ENCODE data around the gene TTLL6.
"Not testable (repeated sequence)": the region's sequence is repeated elsewhere in the genome, so short reads cannot be mapped to it uniquely, and the experiment has no call there.

The TTLL6 gene

DNA sequence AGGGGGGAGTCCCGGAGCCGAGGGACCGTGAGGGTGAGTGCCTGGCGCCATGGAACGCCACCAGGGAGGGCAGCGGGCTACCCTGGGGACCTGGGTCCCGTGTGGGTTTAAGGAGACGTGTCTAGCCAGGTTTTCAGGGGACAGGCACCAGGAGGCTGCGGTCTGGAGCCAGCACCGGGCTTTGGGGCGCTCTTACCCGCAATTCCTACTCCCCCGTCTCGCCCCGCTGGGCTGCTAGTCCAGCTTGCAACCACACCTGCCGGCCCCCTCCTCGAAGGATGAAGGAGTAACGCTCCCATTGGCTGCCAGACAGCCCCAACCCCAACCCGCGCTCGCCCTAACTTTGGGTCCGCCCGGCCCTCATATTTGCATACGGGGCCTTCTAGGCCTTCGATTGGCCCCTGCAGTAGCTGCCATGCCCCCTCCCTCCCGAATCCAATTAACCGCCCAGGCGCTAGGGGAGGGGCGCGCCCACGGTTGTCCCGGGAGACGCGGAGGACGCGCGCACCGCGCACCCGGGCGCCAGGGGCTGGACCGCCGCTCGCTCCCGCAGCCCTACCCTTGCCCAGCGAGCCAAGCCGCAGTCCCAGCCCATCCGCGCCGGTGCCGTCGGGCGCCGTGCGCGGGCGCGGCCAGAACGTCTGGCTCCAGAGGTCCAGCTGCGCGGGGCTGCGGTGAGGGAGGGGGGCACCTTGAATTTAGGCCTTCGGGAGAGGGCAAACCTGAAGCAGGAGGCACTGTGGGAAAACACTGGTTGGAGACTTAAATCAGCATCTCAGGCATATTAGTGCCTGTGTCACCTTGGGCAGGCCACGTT is at the start of gene TTLL6:
TTLL6 (minus strand) TSS at position 456 of the 817 bp plus-strand sequence; CDS start at position 299, 157 bp downstream.
- DNase-seq: peak; percentile 56

DNA sequence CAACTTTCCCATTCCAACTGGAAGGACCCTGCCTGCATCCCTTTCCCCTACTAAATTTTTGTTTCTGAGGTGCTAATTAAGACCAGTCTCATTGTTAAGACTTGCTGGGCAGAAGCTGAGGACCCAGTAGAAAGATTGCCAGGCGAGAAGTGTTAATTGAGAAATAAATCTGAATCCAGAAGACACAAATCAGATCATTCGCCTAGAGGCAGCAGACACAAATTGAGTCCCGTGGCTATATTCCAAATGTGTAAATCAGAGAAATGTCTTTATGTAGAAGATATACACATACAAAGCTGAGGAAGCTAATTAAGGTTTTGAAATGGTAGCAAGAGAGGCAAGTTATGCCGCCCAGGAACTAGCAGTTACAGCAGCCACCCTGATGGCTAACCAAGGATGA is 43.4 kb upstream of the TTLL6 start:
- DNase-seq: no peak

DNA sequence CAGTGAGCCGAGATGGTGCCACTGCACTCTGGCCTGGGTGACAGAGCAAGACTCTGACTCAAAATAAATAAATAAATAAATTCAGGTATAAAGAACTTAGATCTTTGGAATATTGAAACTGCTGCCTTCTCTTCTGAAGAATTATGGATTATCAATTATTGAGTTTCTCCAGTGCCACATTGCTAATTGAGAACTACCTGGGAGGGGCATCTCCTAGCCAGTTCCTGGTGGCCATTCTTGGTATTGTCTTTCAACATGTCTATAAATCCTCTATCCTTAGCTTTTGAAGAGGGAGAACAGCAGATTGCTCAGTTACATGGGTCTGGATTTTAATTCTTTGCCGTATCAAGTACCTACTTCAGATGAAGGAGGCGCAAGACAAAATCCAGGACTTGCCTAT is 43.0 kb upstream of the TTLL6 start:
- DNase-seq: no peak

DNA sequence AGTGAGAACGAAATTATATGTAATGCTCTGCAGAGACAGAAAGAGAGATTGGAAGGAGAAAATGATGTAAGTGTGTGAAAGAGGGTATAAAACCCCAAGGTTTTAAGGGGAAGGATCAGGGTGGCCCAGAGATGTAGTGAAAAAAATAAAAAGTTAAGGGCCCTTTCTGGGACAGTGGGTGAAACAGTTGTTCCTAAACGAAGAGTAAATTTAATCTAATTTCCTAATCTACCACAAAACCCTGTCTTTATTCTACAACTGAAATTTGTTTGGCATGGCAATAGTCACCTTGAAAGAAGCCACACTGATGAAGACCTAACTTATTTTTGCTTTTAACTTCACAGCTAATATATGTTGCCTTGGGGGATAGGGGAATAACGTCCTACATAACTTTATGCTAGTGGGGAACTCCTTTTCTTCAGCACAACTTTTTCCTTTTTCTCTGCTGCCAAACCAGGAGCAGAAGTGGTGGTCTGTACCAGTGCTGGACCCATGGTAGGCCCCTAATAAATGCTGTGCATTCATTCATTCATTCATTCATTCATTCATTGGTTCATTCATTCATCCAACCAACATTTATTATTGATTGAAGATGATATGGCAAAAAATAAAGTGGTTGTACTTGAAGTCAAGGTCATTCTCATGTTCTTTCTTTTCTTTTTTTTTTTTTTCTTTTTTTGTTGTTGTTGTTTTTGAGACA is 39.2 kb upstream of the TTLL6 start:
- DNase-seq: no peak

DNA sequence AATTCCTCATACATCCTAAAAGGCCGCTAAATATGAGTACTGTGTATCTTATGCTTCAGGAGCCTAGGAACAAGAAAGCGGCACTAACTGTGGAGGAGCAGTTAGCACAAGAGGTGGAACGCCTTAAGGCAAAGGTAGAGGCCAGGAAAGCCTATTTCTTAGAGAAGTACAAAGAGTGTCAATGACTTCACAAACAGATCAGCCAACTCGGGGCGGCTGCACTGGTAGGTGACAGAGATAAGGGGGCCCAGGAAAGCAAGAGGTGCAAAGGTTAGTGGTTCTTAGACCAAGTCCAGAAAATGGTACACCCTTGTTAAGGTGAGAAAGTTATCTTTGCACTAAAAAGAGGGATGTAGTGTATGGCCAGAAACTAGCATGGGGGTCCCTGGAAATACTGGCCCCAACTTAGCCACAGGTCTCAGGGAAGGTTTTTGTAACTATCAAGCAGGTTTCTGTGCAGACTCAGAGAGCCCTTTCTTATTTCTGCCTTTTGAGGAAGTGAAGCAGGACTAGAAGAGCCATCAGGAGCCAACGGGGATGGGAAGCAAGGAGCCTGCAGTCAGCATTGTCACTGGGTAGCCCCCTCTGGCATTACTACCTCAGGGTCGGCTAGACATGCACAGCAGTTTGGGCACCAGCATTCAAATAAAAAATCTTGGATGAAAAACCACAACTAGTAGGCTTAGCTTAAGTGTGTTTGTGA is 37.9 kb upstream of the TTLL6 start:
- DNase-seq: no peak

DNA sequence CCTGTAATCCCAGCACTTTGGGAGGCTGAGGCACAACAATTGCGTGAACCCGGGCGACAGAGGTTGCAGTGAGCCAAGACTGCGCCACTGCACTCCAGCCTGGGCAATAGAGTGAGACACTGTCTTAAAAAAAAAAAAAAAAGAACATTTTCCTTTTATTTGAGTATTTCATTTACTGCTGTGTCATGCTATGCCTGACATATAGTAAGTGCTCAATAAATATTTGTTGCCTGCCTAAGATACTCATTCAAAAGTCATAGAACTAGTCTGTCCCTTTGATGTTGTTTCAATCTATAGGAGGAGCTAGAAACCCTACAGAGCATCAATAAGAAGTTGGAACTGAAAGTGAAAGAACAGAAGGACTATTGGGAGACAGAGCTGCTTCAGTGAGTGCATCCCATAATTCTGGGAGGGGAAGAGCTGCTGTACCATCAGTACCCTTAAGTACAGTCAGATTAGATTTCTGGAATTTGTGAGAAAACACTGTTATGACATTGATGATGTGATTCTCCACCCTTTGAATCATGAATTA is 33.8 kb upstream of the TTLL6 start:
- DNase-seq: no peak

DNA sequence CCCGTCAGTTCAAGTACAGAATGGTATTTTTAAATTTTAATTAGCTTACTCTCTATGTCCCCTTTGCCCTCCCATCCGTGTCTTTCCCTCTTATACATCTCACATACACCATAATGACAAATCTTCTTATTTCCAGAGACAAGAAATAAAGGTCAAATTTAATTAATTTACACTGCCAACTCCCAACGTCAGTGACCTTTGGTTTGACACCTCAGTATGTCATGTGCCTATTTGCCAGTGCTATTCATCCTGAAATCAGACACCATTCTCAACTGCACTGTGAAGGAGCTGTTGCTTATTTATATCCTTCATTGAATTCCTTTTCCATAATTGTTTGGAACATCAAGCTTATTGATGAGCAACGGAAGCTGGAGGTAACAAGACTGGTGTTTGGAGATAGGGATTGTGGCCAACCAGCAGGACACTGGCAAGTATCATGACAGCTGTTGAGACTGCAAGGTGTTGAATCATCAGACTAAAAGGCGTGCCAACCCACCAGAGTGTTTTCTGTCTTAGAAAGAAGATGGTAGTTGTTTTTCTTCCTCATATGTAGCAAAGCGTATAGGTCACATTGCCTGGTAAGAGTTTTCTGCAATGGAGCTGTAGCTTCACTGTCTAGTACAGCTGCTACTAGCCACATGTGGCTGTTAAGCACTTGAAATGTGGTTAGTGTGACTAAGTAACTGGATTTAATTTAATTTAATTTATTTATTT is 26.3 kb upstream of the TTLL6 start:
- no peak for DNase-seq

DNA sequence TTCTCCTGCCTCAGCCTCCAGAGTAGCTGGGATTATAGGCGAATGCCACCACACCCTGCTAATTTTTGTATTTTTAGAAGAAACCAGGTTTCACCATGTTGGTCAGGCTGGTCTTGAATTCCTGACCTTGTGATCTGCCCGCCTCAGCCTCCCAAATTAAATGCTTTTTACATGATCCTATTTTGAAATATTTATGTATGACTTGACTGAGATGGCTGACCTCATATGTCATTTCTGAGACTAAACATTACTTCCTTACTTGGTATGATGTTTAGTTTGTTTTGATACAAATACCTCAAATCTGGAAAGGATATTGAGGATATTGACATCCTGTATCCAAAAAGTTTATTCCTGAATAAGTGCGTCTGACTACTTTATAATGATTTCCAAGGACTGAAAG is 25.7 kb upstream of the TTLL6 start:
- DNase-seq: no peak

DNA sequence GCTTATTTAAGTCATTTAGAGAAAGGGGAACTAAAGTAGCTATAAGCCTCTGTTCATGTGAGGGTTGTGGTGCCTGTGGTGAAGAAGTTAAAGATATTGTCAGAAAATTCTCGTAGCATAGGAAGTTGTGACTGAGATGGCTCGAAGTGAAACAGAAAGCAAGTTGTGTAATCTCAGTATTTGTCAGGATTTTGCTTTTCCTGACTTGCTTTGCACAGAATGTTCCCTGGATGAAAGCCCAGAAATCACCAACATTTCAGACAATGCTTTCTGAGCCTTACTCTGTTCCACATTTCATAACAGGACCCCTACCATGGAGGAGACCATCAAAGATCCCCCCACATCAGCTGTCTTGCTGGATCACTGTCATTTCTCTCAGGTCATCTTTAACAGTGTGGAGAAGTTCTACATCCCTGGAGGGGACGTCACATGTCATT is 24.4 kb upstream of the TTLL6 start:
- peak; percentile 57 for DNase-seq

DNA sequence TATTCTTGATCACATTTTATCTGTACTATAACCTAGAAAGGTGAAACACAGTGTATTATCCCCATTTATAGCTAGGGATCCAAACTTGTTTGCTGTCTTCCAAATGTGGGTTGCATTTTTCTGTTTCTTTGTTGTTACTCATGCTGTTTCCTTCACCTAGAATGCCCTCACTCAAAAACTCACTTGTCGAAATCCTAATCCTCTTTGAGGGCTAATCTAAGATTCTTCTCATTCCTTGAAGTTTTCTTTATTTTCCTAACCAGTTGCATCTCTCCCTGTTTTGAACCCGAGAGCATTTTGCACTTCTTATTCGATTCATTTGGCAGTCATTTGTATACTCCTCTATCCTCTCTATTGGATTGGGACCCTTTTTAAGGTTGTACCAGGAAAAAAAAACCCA is 23.4 kb upstream of the TTLL6 start:
- DNase-seq: peak; percentile 9

DNA sequence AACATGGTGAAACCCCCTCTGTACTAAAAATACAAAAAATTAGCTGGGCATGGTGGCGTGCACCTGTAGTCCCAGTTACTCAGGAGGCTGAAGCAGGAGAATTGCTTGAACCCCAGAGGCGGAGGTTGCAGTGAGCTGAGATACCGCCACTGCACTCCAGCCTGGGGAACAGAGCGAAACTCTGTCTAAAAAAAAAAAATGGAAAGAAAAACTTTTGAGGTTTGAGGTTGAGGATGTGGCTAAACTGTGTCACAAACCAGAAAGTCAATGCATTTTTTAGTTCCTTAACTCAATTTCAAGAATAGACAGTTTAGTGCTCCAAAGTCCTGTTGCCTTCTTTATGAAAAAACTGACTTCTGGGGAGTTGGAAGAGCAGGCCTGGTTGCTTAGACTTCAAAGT is 20.4 kb upstream of the TTLL6 start:
- DNase-seq: not testable (repeated sequence)

DNA sequence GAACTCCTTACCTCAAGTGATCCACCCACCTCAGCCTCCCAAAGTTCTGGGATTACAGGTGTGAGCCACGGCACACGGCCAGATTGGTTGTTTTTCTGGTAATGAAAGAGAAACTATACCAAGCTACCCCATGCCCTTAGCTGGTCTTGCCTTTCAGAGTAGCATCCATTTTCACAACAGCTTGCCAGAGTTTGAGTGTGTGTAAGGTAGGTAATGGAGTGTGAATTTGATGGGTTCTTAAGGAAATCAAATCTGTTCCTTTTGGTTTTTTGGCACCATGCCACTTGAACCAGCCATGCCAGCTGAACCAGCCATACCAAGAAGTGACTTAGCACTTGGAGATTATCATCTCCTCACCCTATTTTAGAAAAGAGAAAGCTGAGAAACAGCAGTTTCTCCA is 18.9 kb upstream of the TTLL6 start:
- DNase-seq: no peak

DNA sequence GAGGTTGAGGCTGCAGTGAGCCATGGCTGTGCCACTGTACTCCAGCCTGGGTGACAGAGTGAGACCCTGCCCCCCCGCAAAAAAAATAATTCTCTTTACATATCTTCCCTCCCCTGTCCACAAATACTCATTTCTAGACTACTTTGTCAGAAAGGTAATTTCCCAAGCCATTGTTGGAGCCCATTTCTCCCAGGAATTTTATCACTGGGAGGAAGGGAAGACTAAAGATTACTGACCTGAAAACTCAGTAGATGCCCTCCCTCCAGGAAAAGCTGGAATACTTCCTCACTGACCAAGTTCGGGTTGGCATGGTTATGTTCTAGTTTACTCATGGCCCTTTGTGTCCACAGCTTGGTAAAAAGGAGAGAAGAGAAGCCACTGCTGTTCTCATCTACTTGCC is 17.9 kb upstream of the TTLL6 start:
- no peak for DNase-seq

DNA sequence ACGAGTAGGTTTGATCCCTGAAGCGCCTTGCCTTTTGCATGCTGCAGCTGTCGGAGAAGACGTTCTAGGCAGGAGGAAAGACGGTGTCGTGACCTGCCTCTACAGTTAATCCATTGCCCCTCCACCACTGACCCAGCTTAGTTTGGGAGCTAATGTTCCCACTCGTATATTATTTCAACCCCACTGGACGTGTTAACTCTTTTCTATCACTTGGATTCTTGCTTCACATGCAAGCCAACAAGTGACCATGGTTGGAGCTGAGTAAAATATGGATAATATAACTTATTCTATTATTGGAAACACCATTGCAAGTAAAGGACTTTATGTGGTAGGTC is 14.5 kb upstream of the TTLL6 start:
- DNase-seq: no peak

DNA sequence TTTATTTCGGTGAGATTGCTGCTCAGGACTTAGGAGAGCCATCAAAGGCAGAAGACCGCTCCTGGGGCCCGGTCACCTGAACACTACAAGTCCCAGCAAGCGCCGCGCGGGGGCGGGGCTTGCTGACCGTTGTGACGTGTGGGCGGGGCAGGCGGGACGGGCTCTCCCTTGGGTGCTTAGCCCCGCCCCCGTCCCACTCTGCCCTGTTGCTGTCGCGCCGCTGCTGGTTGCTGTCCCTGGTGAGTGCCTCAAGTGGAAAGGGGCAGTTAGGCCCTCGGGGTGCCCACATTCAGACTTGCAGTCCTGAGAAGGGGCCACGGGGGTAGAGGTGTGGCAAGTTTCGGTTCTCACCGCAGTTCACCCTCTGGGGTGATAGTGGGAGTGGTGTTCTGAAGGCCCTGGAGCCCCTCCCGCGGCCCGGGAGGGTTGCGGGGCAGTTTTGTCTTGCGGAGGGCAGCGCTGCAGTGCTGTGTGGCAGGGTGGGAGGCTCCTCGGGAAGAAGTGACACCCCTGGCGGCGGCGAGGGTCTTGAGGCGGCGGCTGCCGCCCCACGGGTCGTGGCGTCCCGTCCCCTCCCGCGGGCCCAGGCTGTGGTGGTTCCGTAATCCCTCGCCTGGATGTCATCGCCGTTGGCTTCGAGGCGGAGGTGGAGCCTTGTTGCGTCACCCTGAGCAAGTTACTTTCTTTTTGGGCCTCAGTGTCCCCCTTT is 14.0 kb upstream of the TTLL6 start, which contains the start of gene CALCOCO2:
CALCOCO2 (plus strand) TSS at position 196 of the 709 bp plus-strand sequence. CDS start 10,673 bp downstream, outside the sequence.
- peak; percentile 91 for DNase-seq

DNA sequence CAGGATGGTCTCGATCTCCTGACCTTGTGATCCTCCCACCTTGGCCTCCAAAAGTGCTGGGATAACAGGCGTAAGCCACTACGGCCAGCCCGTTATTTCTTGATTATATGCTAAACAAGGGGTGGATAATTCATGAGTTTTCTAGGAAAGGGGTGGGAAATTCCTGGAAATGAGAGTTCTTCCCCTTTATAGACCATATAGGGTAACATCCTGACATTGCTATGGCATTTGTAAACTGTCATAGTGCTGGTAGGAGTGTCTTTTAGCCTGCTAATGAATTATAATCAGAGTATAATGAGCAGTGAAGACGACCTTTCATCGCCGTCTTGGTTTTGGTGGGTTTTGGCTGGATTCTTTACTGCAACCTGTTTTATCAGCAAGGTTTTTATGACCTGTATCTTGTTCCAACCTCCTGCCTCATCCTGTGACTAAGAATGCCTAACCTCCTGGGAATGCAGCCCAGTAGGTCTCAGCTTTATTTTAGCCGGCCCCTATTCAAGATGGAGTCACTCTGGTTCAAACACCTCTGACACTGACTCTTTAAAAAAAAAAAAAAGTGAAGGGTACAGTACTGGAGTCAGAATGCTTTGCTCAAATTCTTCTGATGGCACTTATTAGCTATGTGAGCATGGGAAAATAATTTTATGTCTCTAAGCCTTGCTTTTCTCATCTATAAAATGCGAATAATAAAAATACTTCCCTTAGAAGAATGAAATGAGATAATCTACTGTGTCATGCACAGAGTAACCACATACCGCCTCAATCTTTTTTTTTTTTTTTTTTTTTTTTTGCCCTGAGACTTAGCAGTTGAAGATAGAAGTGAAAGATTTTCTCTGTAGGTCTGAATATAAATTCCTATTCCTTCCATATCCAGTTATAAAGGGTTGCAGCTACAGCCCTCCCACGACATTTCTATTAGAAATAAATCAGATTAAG is 8.7 kb upstream of the TTLL6 start:
- DNase-seq: peak; percentile 25

DNA sequence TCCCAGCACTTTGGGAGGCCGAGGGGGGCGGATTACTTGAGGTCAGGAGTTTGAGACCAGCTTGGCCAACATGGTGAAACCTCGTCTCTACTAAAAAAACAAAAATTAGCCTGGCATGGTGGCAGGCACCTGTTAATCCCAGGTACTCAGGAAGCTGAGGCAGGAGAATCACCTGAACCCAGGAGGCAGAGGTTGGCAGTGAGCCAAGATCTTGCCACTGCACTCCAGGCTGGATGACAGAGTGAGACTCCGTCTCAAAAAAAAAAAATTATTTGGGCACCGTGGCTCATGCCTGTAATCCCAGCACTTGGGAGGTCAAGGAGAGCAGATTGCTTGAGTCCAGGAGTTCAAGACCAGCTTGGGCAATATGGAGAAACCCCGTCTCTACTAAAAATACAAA is 3.9 kb upstream of the TTLL6 start:
- not testable (repeated sequence) for DNase-seq

DNA sequence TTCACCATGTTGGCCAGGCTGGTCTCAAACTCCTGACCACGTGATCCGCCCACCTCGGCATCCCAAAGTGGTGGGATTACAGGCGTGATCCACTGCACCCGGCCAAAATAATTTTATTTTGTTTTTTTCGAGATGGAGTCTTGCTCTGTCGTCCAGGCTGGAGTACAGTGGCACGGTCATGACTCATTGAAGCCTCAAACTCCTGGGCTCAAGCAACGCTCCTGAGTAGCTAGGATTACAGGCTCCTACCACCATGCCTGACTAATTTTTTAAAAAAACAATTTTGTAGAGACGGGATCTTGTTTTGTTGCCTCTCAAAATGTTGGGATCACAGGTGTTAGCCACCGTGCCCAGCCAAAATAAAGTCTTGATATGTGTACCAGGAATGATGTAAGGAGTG is 2.4 kb upstream of the TTLL6 start:
- no peak for DNase-seq

DNA sequence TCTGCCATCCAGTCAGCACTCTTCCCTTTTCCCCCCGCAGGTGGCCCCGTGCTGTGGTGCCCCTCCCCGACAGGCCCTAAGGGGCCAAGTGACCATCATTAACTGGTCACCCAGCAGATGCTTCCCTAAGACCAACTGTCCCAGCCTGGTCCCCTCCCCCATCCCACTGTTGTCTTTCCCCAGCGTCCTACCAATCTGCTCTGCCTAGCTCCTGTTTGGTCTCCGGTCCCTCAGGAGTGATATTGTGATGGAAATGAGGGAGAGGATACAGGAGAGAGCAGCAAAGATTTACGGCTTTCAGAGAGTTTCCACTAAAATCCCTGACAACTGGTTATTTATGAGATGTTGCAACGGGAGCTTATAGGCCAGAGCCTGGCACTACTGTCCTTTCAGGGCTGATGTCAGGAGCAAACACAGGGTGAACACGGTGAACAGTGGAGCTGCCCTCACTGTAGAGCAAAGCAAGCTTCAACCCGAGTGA is 1.4 kb upstream of the TTLL6 start:
- DNase-seq: no peak

DNA sequence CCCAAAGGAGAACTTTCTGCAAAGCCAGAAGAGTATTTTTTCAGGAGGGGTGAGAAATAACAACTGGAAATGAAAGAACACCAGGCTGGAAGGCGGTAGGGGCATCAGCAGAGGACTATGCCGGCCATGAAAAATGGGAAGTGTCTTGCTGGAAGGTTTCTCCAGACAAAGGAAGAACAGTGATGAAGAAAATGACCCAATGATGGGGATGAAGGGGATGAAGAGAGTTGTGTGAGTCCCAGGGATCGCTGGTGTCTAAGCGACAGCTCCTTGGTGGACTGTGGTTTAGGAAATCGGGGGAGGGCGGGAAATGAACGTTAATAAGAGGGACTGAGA is 623 bp downstream of the TTLL6 start:
- DNase-seq: no peak

DNA sequence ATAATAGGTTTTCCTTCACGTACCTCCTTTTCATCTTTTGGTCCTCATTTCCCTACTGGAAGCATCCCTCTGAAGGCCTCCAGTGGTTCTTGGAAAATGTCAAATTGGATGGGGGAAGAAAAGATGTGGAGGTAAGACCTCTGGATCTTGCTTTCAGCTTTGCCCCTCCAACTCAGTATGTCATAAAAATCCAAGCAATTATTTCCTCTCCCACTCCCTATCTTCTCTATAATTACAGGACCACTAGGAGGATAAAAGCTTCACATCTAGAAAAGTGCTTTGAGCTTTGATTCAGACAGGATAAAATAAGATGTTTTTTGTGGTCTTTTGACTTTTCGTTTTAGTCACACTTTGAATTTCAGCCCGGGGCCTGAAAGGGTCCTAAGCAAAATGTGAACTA is 1.7 kb downstream of the TTLL6 start:
- no peak for DNase-seq

Data from fibroblast of upper back skin (primary cell).